Endothelial cell of umbilical vein (primary cell): ENCODE measurements around the gene TNFRSF1B.

Source experiments
- EZH2 ChIP-seq: IDR thresholded peaks from 2 replicates; pipeline ENCODE4 v1.6.1; 2012; ENCODE audit warnings: borderline replicate concordance, low read depth, mild to moderate bottlenecking, moderate library complexity, low read length, inconsistent platforms; ENCODE audit not compliant: severe bottlenecking
- FOS ChIP-seq: IDR thresholded peaks from 2 replicates; pipeline ENCODE4 v1.6.1; 2011; ENCODE audit warnings: mild to moderate bottlenecking, low read length, moderate library complexity, borderline replicate concordance; ENCODE audit not compliant: insufficient read depth
- GATA2 ChIP-seq: IDR thresholded peaks from 2 replicates; pipeline ENCODE4 v1.7.0; 2011; ENCODE audit warnings: low read depth, mild to moderate bottlenecking, moderate library complexity, mixed read lengths, low read length; ENCODE audit not compliant: insufficient read length, insufficient read depth
- MAX ChIP-seq: IDR thresholded peaks from 2 replicates; pipeline ENCODE4 v1.6.1; 2011; ENCODE audit not compliant: insufficient read depth, insufficient read length
- MYC ChIP-seq: IDR thresholded peaks from one replicate; pipeline ENCODE4 v1.6.1; 2011; ENCODE audit warnings: mild to moderate bottlenecking, low read depth, low read length
- POLR2A ChIP-seq: IDR thresholded peaks from 2 replicates; pipeline ENCODE4 v1.6.1; 2012; ENCODE audit warnings: low read depth, mild to moderate bottlenecking, control low read depth, low read length
- POLR2AphosphoS5 ChIP-seq: IDR thresholded peaks from 2 replicates; pipeline ENCODE4 v1.6.1; 2012; ENCODE audit warnings: low read depth, mild to moderate bottlenecking, control low read depth, low read length, moderate library complexity; ENCODE audit not compliant: insufficient read depth
- TF ChIP-seq, protein P1 (sequence below), 2 donors: IDR thresholded peaks; 1 replicate in 1 of 2; 2 replicates in 1 of 2; pipeline ENCODE4 v1.5.1; 2011; ENCODE audit warnings: low read length in 2 of 2, mild to moderate bottlenecking in 2 of 2, moderate library complexity in 2 of 2, control low read depth in 1 of 2, inconsistent platforms in 1 of 2, low read depth in 1 of 2; ENCODE audit not compliant: insufficient read depth in 1 of 2; ENCODE audit errors: extremely low read depth in 1 of 2

DNA sequence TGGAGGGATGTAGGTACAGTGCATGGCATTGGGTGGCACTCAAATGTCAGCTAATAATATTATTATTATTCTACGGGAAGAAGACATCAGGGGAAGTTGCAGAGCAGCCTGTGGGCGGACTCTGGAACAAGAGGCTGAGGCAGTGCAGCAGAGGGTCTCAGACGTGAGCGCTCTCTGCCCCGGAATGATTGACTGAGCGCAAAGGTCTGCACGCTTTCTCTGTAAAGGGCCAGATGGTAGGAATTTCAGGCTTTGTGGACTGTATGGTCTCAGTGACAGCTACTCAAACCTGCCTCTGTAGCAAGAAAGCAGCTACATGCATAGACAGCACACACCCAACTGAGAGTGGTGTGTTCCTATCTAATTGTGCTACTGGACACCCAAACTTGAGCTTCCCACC lies 33.4 kb downstream of the TNFRSF1B start:
- TF ChIP-seq FOS (no peak), POLR2A (no peak), EZH2 (no peak), MYC (no peak), POLR2AphosphoS5 (no peak), MAX (no peak), GATA2 (no peak)
- TF ChIP-seq, protein P1, sequence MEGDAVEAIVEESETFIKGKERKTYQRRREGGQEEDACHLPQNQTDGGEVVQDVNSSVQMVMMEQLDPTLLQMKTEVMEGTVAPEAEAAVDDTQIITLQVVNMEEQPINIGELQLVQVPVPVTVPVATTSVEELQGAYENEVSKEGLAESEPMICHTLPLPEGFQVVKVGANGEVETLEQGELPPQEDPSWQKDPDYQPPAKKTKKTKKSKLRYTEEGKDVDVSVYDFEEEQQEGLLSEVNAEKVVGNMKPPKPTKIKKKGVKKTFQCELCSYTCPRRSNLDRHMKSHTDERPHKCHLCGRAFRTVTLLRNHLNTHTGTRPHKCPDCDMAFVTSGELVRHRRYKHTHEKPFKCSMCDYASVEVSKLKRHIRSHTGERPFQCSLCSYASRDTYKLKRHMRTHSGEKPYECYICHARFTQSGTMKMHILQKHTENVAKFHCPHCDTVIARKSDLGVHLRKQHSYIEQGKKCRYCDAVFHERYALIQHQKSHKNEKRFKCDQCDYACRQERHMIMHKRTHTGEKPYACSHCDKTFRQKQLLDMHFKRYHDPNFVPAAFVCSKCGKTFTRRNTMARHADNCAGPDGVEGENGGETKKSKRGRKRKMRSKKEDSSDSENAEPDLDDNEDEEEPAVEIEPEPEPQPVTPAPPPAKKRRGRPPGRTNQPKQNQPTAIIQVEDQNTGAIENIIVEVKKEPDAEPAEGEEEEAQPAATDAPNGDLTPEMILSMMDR (IDR thresholded peaks at IDR 0.05; ENCODE audit: extremely low read depth in 1 of 2, insufficient read depth in 1 of 2, low read depth in 1 of 2, low read length in 2 of 2): no peak
